8988T (cell line): ENCODE measurements around the gene ANXA2R.
"Not testable (repeated sequence)": the region's sequence is repeated elsewhere in the genome, so short reads cannot be mapped to it uniquely, and the experiment has no call there.

ENCODE experiments used
- DNase-seq: peaks from one replicate; pipeline ENCODE4 v3.0.0; 2011

The ANXA2R gene

GRCh38 chr5:43027054-43027785 lies 12.9 kb downstream of the ANXA2R start:
- no peak for DNase-seq

GRCh38 chr5:43025184-43025950 lies 14.8 kb downstream of the ANXA2R start:
- not testable (repeated sequence) for DNase-seq

- DNase-seq: no peak
Observed at GRCh38 chr5:43024217-43024616, 15.9 kb downstream of the ANXA2R start.

- no peak for DNase-seq
Observed at GRCh38 chr5:43021151-43021550, 19.0 kb downstream of the ANXA2R start.

- DNase-seq: no peak
Observed at GRCh38 chr5:43020399-43020746, 19.7 kb downstream of the ANXA2R start.

GRCh38 chr5:43019614-43020398 lies 20.3 kb downstream of the ANXA2R start:
- DNase-seq: no peak

- DNase-seq: no peak
Observed at GRCh38 chr5:43019291-43019613, 20.9 kb downstream of the ANXA2R start.

- no peak for DNase-seq
Observed at GRCh38 chr5:43017428-43017815, 22.7 kb downstream of the ANXA2R start.

GRCh38 chr5:43016217-43016779 lies 23.8 kb downstream of the ANXA2R start:
- no peak for DNase-seq

GRCh38 chr5:43014522-43014921 lies 25.6 kb downstream of the ANXA2R start:
- DNase-seq: no peak

GRCh38 chr5:43010935-43011315 lies 29.2 kb downstream of the ANXA2R start:
- no peak for DNase-seq

- DNase-seq: no peak
Observed at GRCh38 chr5:43008363-43009153, 31.6 kb downstream of the ANXA2R start.

- DNase-seq: no peak
Observed at GRCh38 chr5:43007911-43008362, 32.2 kb downstream of the ANXA2R start.

- no peak for DNase-seq
Observed at GRCh38 chr5:43007246-43007910, 32.7 kb downstream of the ANXA2R start.

GRCh38 chr5:43006424-43007202 lies 33.5 kb downstream of the ANXA2R start:
- DNase-seq: no peak

GRCh38 chr5:43005031-43005430 lies 35.1 kb downstream of the ANXA2R start:
- DNase-seq: no peak

- DNase-seq: no peak
Observed at GRCh38 chr5:43001748-43002147, 38.4 kb downstream of the ANXA2R start.

GRCh38 chr5:43000914-43001313 lies 39.2 kb downstream of the ANXA2R start:
- no peak for DNase-seq

- no peak for DNase-seq
Observed at GRCh38 chr5:43000111-43000840, 39.8 kb downstream of the ANXA2R start.

- DNase-seq: no peak
Observed at GRCh38 chr5:42995360-42995751, 44.8 kb downstream of the ANXA2R start.
